GM18858 (cell line): ENCODE data around the gene P4HA2.

Source experiments
- ATAC-seq: cut with Tn5 transposase; IDR thresholded peaks from one replicate; pipeline ENCODE4 v1.9.1; 2021; ENCODE audit not compliant: unreplicated experiment

P4HA2 gene

DNA sequence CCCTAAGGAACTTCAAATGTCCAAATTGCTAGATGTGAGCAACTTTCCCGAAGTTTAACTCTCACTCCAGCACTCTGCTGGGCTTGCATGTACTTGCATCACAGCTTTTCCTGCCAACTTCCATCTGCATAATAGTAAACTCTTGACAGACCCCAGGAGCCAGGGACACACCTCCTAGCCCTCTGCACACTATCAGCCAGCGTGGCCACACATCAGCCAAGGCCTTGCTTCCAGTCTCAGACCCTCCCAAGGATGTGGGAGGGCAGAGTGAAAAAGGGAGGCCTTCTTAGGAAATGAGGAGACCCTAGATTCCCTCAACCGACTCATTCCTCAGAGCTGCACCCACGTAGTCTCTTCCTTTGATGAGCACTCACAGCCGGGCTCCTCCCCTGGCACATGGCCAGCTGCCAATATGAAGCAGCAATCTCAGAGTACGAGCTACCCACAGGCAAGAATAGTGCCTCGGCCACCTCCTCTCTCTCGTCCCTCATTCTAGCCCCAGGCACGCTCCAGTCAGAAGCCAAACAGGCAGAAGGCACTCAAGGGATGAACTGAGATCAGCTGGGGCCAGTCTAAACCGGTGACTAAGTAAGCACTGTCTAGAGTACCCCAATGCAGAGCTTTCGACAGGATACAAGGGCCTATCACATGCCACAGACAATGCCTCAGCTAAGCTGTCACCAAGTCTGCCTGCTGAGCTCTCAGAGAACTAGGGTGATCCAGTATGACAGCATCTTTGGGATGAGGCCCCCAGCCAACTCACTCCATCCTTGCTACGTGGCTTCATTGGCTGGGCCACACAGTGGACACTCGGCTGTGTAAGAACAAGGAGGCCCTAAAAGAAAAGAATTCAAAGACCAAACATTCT, 2.3 kb downstream of the P4HA2 start:
- ATAC-seq: no peak

DNA sequence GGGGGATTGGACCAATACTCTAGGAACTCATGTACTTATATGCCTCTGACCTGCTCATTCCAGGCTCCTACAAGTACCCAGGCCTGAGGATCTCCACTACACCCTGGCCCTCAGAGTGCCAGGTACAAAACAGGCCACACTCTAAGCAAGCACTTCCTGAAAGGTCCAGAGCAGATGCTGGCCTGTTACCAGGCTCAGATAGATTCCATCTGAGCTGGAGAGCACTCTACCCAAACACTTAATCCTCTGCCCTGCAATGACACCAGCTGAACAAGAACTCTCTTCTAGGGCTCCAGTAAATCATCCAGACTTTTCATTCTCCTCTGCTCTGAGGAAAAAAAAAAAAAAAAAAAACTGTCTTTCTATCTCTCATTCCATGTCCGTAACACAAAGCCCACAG, 2.9 kb downstream of the P4HA2 start:
- no peak for ATAC-seq

DNA sequence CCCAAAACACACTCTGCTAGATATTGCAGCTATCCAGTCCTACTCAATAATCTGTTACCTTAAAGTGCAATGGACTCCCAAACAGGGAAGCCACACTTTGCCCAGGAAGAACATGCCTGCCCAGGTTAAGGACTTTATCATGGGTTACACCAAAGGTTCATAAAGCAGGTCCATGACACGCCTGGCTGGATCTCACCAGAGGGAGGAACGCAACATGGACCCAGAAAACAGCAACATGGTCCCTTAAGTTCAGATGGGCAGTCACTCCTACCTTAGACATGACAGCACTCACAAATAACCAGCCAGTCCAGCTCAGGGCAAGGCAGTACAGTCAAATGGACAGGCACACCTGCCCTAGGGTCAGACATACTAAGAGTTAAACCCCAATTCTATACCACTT, 3.8 kb downstream of the P4HA2 start:
- ATAC-seq: no peak

DNA sequence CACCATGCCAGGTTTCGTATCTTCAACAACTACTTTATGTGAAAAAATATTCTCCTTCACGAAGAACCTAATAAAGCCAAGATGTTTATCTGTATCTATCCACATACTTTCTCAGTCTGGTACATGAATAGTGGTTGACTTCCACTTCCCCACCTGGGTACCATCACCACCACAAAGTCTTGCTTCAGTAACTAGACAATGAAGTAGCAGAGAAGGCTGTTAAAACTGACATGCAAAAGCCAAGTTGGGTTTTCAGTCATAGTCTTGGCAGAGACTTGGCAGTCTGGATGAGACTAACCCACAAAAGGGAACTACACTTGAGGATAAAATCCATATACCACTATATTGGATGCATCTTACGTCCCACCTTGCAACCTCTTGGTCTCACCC, 5.0 kb downstream of the P4HA2 start:
- ATAC-seq: peak; percentile 89

- ATAC-seq: no peak
Observed at GRCh38 chr5:132221781-132222648, 5.6 kb downstream of the P4HA2 start.

DNA sequence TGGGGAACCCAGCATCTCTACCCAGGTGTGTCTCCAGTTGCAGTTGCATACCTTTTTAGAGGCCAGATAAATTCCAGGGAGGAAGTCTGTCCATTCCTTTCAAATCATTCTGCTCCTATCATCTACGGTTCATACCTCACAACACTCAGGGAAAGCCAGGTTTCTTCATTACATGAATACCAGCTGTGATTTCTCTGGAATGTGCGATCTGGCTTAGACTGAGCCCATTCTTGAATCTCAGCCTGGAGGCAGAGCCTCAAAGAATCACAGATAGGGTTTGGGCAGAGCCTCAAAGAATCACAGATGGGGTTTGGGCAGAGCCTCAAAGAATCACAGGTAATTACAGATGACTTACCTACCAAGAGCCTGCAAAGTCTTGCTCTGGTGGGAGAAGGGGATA, 7.2 kb downstream of the P4HA2 start:
- ATAC-seq: no peak

- ATAC-seq: no peak
Observed at GRCh38 chr5:132219981-132220380, 7.7 kb downstream of the P4HA2 start.

GRCh38 chr5:132219289-132219970, 8.2 kb downstream of the P4HA2 start:
- no peak for ATAC-seq

- ATAC-seq: no peak
Observed at GRCh38 chr5:132218321-132218720, 9.3 kb downstream of the P4HA2 start.

- ATAC-seq: no peak
Observed at GRCh38 chr5:132215329-132215728, 12.3 kb downstream of the P4HA2 start.

DNA sequence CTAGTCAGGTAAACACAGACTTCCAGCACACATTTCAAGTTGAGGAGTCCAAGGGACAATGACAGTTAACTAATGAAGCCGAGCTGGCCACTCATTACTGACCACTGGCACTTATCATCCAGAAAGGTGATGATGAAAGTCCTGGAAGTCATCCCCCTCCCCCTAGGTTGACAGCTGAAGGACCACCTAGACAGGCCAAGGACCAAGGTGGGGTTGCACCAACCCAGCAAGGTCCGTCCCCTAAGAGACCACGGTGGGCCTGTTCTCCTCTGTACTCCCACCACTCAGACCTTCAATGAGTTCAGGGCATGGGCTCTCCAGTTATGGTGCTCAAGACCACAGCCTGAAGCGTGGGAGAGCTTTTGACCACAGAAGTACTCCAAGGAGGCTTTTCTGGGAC, 13.2 kb downstream of the P4HA2 start:
- no peak for ATAC-seq

DNA sequence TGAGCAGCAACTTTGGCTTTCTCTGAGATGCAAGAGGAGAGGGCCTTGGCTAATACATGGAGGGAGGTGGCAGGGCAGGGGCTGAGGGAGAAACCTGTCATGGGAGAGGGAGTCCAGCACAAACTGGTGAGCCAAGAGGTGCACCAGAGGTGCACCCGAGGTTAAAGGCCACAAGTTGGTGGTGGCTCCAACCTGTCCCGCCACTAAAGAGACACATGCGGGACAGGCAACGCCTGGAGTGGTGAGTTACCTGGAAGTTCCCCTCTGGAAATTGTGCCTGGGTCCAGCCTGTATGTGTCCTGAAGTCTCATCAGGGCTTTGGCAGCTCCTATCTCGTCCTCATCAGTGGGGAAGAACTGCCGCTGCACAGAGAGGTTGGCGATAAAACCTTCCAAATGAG, 14.0 kb downstream of the P4HA2 start:
- ATAC-seq: no peak

DNA sequence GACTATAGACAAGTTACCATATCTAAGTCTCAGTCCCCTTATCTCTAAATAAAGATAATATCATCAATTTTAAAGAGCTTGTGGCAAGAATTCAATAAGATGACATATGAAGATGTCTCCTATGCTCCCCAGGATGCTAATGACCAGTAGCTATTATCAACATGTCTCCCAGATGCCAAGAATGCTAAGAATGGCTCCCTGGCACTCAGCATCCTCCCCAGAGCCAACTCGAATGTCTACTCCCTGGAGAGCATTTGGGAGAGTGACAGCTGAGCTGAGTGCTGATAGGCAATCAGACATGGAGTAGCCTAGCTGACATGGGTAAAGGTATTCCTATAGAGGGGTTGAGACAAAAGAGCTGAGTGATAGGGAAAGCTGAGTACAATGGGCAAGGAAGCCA, 15.9 kb downstream of the P4HA2 start:
- ATAC-seq: no peak

DNA sequence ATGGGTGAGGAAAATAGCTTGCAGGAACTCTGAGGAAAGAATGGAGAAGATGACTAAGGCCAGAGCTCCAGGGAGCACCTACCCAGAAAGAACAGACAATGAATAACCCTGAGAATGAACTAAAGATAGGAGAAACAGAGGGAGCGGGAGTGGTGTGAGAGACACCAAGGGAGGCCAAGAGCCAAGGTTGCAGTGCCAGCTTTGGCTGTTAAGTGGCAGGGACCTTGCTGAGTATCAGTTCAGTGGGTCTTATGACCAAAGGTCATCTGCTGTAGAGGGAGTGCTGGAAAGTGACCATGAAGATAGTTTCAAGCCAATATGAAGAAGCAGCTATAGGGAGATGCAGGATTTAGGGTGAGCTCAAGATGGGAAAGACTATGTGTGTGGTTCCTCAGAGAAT, 16.7 kb downstream of the P4HA2 start:
- ATAC-seq: no peak

DNA sequence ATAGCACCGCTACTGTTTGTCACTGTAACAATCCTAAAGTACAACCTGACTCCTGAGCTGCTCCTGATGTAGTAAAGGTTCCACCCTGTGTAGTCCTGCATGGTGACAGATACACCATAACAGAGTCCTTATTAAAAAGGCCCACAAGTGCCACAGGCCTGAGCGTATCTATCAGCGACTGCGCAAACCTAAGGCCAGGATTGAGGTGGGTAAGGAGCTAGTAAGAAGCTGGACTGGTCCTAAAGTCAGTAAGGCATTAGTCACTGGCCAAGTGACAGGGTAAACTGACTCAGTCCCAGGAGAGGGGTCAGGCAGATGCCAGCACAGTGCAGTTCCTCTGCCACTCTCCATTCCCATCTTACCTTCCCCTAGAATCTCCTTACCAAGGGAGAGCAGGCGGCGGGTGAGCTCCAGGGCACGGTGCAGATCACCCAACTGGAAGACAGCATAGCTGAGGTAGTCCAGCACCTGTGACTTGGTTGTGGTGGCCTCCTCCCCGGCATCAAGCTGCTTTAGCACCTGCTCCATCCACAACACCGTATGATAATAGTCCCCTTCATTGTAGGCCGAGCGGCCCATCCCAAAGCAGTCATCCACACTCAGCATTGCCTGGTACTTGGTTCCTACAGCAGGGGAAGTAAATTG, 17.6 kb downstream of the P4HA2 start:
- ATAC-seq: no peak

- no peak for ATAC-seq
Observed at GRCh38 chr5:132209131-132209530, 18.5 kb downstream of the P4HA2 start.

GRCh38 chr5:132207778-132208177, 19.9 kb downstream of the P4HA2 start:
- no peak for ATAC-seq

GRCh38 chr5:132206782-132207181, 20.9 kb downstream of the P4HA2 start:
- ATAC-seq: no peak

GRCh38 chr5:132205385-132206125, 22.1 kb downstream of the P4HA2 start:
- no peak for ATAC-seq

GRCh38 chr5:132204371-132205135, 23.1 kb downstream of the P4HA2 start:
- ATAC-seq: no peak
